Activated CD4-positive, alpha-beta T cell treated with anti-CD3 and anti-CD28 coated beads, Interleukin-2, amount 10 ng/mL, durations not matched to agents 7 days and 5 days (primary cell): ENCODE data around the gene RUVBL1. TPM values are rescaled to one million over a fixed set of nuclear protein-coding genes. Genes with fewer than 3 reads are reported as not detected.
A peak's percentile ranks its signal among the peaks of the same experiment; 100 is the strongest.

Source experiments
- CTCF ChIA-PET: fragments of 350-600 bp; sonication (Branson Sonifier 250); formaldehyde crosslinking; loops from one replicate; lab custom pipeline; 2021; ENCODE audit warnings: antibody characterized with exemption; lab: Charles Lee
- POLR2A ChIA-PET: fragments of 350-600 bp; sonication (Branson Sonifier 250); formaldehyde crosslinking; loops from one replicate; lab custom pipeline; 2021; ENCODE audit warnings: antibody characterized with exemption; lab: Charles Lee
- DNase-seq: peaks from one replicate; pipeline ENCODE4 v3.0.0-alpha.2; 2020
- H3K27ac Mint-ChIP-seq: one replicate; pipeline ENCODE4 v1.8.0; 2021; ENCODE audit warnings: mild to moderate bottlenecking, moderate library complexity, mixed read lengths
- H3K27me3 Mint-ChIP-seq: one replicate; pipeline ENCODE4 v1.8.0; 2021; ENCODE audit warnings: mixed read lengths
- H3K36me3 Mint-ChIP-seq: one replicate; pipeline ENCODE4 v1.8.0; 2021; ENCODE audit warnings: low read depth, mixed read lengths
- H3K4me1 Mint-ChIP-seq: one replicate; pipeline ENCODE4 v1.8.0; 2021; ENCODE audit warnings: mixed read lengths
- H3K4me3 Mint-ChIP-seq: one replicate; pipeline ENCODE4 v1.8.0; 2021; ENCODE audit warnings: mild to moderate bottlenecking, moderate library complexity, mixed read lengths
- H3K9me3 Mint-ChIP-seq: one replicate; pipeline ENCODE4 v1.8.0; 2021; ENCODE audit warnings: mixed read lengths
- total RNA-seq, 2 experiments: library from RNA; stranded (reverse); gene quantifications; one replicate each; pipeline ENCODE4 v1.2.3, GENCODE V29; 2021

RUVBL1 gene
- total RNA-seq, 2 experiments from 2014 or later: 58.3 to 58.7 TPM

- Mint-ChIP-seq H3K27ac (no peak overlapping the region), H3K36me3 (peaks cover 3% of the 10 kb centered on the region), H3K4me3 (no peak overlapping the region), H3K27me3 (peaks cover 2% of the 10 kb centered on the region), H3K4me1 (peaks cover 22% of the 10 kb centered on the region), H3K9me3 (no peaks in the 10 kb centered on the region)
- DNase-seq: no peak
- ChIA-PET CTCF (interaction anchor here (1.7 kb wide), 1 partner anchor 17 kb away, joined by 4 read pairs; no protein-coding TSS in a partner anchor), POLR2A (no interaction called here)
Observed at GRCh38 chr3:128127236-128127635, 3.6 kb upstream of the RUVBL1 start.

DNA sequence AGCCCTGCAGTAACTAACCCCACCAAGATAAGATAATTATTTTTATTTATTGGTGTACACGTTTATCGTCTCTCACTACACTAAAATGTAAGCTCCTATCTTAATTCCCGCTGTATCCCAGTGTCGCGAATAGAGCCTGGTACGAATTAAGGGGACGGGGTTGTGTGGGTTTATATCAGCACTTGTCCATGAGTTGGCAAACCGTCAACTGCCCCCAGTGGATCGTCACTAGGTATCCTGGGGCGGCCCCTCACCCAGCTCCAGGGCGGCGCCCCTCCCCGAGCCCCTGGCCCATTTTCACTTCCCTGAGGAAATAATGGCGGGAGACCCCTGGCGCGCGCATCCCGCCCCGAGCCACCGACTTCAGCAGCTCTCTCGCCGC, 465 bp downstream of the RUVBL1 start:
- Mint-ChIP-seq H3K4me1 (peaks cover 34% of the 10 kb centered on the region), H3K4me3 (peak overlapping the region; percentile 99), H3K36me3 (peaks cover 18% of the 10 kb centered on the region), H3K27ac (peak overlapping the region; percentile 95), H3K9me3 (no peaks in the 10 kb centered on the region), H3K27me3 (no peaks in the 10 kb centered on the region)
- ChIA-PET POLR2A (interaction anchor here (0.6 kb wide), 1 partner anchor 993 kb away, joined by 3 read pairs; no protein-coding TSS in a partner anchor), CTCF (interaction anchor here (0.8 to 2.8 kb wide), 11 partner anchors 9 to 54 kb away, joined by 3 to 21 read pairs (median 3); no protein-coding TSS in a partner anchor)
- no peak for DNase-seq

DNA sequence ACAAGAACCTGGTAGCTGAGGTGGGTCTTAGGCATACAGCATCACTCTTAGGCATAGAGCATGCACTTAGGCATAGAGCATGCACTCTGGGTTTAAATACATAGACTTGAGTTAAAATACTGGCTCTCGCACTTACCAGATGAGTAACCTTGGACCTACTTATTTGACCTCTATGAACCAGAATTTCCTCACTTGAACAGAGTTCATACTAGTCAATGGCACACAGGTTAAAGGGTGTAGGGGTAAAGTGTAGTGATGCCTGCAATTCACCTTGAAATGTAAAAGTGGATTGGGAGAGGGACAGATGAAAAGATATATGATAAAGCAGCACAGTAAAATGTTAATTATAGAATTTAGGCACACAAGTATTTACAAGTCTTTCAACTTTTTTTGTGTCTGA, 1.6 kb downstream of the RUVBL1 start:
- no peaks in the 10 kb centered on the region for H3K9me3 Mint-ChIP-seq
- H3K4me1 Mint-ChIP-seq: peaks cover 38% of the 10 kb centered on the region
- peak overlapping the region; percentile 99 for H3K4me3 Mint-ChIP-seq
- POLR2A ChIA-PET: no interaction called here
- H3K27me3 Mint-ChIP-seq: no peaks in the 10 kb centered on the region
- CTCF ChIA-PET: interaction anchor here (0.8 to 2.8 kb wide), 5 partner anchors 11 to 46 kb away, joined by 3 to 21 read pairs (median 5); no protein-coding TSS in a partner anchor
- H3K27ac Mint-ChIP-seq: no peak overlapping the region
- DNase-seq: no peak
- H3K36me3 Mint-ChIP-seq: peaks cover 27% of the 10 kb centered on the region

GRCh38 chr3:128113817-128114794, 9.5 kb downstream of the RUVBL1 start:
- H3K27ac Mint-ChIP-seq: peak overlapping the region; percentile 60
- peak overlapping the region; percentile 40 for H3K4me3 Mint-ChIP-seq
- POLR2A ChIA-PET: no interaction called here
- H3K36me3 Mint-ChIP-seq: peaks cover 57% of the 10 kb centered on the region
- CTCF ChIA-PET: interaction anchor here (0.6 to 1.5 kb wide), 5 partner anchors 10 to 521 kb away, joined by 3 to 6 read pairs (median 4); partner anchors contain the start of gene RUVBL1
- H3K9me3 Mint-ChIP-seq: no peaks in the 10 kb centered on the region
- H3K27me3 Mint-ChIP-seq: no peaks in the 10 kb centered on the region
- peaks cover 53% of the 10 kb centered on the region for H3K4me1 Mint-ChIP-seq
- no peak for DNase-seq

DNA sequence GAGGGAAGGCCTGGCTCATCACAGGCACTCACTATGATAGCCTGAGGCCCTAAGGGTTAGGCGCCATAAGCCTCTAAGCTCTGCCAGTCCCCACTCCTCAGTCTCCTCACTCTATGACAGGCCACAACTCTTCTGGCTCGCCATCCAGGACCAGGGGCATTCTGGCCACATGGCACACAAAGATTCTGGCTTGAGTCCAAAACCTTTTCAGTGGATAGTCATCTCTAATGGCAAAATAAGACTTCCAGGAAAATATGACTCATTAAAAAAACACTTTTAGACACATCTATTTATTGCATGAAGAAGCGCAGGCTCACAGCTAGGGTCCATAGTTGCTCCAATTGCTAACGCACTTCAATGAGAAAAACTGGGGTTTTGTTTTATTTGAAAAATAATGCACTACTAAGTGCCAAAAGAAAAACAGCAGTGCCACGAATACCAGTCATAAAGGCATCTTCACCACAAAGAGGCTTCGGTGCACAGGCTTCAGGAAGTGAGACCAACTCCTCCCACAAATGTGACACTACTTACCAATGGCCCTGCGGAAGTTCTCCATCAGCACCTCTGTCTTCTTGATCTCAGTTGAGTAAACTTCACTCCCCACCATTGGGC, 11.1 kb downstream of the RUVBL1 start:
- Mint-ChIP-seq H3K4me1 (peaks cover 45% of the 10 kb centered on the region), H3K27me3 (no peaks in the 10 kb centered on the region), H3K36me3 (peaks cover 47% of the 10 kb centered on the region), H3K4me3 (peak overlapping the region; percentile 23), H3K27ac (peak overlapping the region; percentile 92), H3K9me3 (no peaks in the 10 kb centered on the region)
- DNase-seq: peak; percentile 64
- POLR2A ChIA-PET: no interaction called here
- CTCF ChIA-PET: interaction anchor here (0.8 to 2.0 kb wide), 4 partner anchors 11 to 21 kb away, joined by 3 to 7 read pairs (median 4); partner anchors contain the start of gene RUVBL1

DNA sequence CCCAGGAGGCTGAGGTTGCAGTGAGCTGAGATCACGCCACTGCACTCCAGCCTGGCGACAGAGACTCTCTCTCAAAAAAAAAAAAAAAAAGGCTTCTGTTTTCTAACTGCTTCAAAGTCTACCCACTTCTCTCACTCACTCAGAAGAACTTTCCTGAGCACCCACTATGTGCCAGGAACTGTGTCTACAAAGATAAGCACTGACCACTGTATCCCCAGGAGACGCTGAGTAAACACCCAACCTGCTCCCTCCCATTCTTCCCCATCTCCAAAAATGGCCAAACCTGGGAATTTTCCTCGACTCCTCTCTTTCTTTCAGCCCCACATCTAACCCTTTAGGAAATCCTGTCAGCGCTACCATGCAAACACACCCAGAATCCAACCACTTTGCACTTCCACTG, 12.5 kb downstream of the RUVBL1 start:
- ChIA-PET CTCF (interaction anchor here (0.7 to 2.5 kb wide), 4 partner anchors 13 to 870 kb away, joined by 3 to 12 read pairs (median 8); no protein-coding TSS in a partner anchor), POLR2A (no interaction called here)
- no peak for DNase-seq
- no peak overlapping the region for H3K4me3 Mint-ChIP-seq
- H3K4me1 Mint-ChIP-seq: peaks cover 47% of the 10 kb centered on the region
- peaks cover 45% of the 10 kb centered on the region for H3K36me3 Mint-ChIP-seq
- H3K27me3 Mint-ChIP-seq: no peaks in the 10 kb centered on the region
- H3K9me3 Mint-ChIP-seq: no peaks in the 10 kb centered on the region
- peak overlapping the region; percentile 92 for H3K27ac Mint-ChIP-seq

DNA sequence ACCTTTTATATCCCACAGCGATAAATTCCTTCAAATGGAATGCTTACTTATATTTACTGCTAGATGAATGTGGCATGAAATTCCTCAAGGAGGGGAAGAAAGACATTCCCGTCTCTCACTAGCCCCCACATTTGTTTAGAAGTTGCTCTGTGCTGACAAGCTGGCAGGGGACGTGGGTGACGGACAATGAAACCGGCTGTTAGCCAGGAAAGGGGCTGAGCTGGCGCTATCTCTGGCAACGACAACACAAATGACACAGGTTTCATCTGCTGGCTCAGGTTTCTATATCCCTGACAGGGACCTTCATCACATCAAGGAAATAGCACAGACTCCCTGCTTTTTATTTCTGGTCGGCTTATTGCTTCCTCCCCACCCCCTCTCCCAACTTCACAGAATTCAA, 15.8 kb downstream of the RUVBL1 start:
- Mint-ChIP-seq H3K27me3 (no peaks in the 10 kb centered on the region), H3K4me1 (peaks cover 21% of the 10 kb centered on the region), H3K4me3 (no peak overlapping the region), H3K9me3 (no peaks in the 10 kb centered on the region), H3K27ac (no peak overlapping the region), H3K36me3 (peaks cover 35% of the 10 kb centered on the region)
- POLR2A ChIA-PET: no interaction called here
- CTCF ChIA-PET: interaction anchor here (2.5 kb wide), 1 partner anchor 26 kb away, joined by 11 read pairs; no protein-coding TSS in a partner anchor
- DNase-seq: no peak

DNA sequence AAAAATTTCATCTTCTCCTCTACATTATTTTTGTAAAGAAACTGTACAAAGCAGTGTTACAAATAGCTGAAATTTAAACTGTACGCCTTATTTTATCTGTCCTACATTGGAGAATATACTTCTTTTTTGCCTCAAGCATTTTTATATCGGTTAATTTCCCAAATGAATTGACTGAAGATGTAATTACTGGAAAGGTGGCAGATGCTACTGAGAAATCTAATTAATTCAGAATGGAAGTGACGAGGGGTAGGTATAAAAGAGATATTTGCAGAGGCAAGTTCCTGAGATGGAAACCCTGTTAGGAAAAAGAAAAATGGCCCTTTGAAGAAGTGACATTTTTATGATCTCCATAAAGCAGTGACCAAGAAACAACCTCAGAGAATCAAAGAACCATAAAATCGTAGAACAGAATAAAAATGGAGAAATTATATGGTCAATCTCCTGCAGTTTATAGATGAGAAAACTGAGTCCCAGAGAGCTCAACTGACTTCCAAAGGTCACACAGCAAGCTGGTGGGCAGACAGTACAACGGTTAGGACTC, 20.4 kb downstream of the RUVBL1 start:
- Mint-ChIP-seq H3K9me3 (no peaks in the 10 kb centered on the region), H3K4me1 (peaks cover 7% of the 10 kb centered on the region), H3K4me3 (no peak overlapping the region), H3K36me3 (peaks cover 36% of the 10 kb centered on the region), H3K27me3 (no peaks in the 10 kb centered on the region), H3K27ac (no peak overlapping the region)
- DNase-seq: no peak
- ChIA-PET POLR2A (no interaction called here), CTCF (interaction anchor here (1.3 kb wide), 1 partner anchor 8 kb away, joined by 6 read pairs; no protein-coding TSS in a partner anchor)

DNA sequence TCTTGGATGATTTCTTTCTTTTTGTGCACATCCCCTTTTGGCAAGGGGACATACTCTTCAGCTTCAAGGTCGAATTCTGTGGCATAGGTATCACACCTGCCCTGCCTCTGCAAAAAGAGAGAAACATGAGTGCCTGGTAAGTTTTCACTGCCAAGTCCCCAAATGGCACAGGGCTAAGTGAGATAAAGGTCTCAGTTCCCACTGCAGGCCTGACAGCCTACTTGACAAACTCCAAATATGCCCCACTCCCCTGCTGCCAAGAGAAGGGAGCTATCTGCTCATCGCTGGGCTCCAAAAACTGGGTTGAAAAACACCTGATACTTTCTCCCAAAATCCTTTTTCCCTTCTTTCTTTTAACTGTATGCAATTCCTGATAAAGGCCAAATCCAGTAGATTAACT, 23.0 kb downstream of the RUVBL1 start:
- no peak for DNase-seq
- POLR2A ChIA-PET: no interaction called here
- peaks cover 5% of the 10 kb centered on the region for H3K4me1 Mint-ChIP-seq

GRCh38 chr3:128100161-128100560, 23.5 kb downstream of the RUVBL1 start:
- H3K4me1 Mint-ChIP-seq: peaks cover 8% of the 10 kb centered on the region
- H3K4me3 Mint-ChIP-seq: no peak overlapping the region
- peaks cover 46% of the 10 kb centered on the region for H3K36me3 Mint-ChIP-seq
- CTCF ChIA-PET: interaction anchor here (0.9 to 8.2 kb wide), 5 partner anchors 19 to 256 kb away, joined by 3 to 63 read pairs (median 3); no protein-coding TSS in a partner anchor
- POLR2A ChIA-PET: no interaction called here
- H3K9me3 Mint-ChIP-seq: no peaks in the 10 kb centered on the region
- no peak for DNase-seq
- H3K27ac Mint-ChIP-seq: no peak overlapping the region
- no peaks in the 10 kb centered on the region for H3K27me3 Mint-ChIP-seq

More for the DNA sequence above, 23.0 kb downstream of the RUVBL1 start:
- H3K27me3 Mint-ChIP-seq: no peaks in the 10 kb centered on the region
- no peaks in the 10 kb centered on the region for H3K9me3 Mint-ChIP-seq
- peaks cover 42% of the 10 kb centered on the region for H3K36me3 Mint-ChIP-seq
- CTCF ChIA-PET: interaction anchor here (0.9 to 8.2 kb wide), 5 partner anchors 18 to 255 kb away, joined by 3 to 63 read pairs (median 3); no protein-coding TSS in a partner anchor
- no peak overlapping the region for H3K4me3 Mint-ChIP-seq
- no peak overlapping the region for H3K27ac Mint-ChIP-seq

DNA sequence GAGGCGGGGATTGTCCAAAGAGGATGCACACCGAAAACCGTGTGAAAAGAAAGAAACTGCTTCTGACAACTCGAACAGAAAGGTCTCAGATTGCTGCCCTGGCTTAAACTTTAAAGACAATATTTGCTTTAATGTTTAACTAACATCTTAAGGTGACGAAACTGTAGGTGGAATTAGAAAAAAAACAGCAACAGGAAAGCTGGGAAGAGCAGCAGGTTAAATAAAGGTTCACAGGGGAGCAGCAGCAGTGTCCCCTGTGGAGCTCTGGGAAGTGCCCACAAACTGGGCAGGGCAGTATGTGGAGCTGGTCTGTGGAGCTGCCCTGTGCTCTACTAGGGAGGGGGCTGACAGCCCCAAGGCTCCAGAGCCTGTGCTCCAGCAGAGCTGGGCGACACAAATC, 25.4 kb downstream of the RUVBL1 start:
- CTCF ChIA-PET: interaction anchor here (1.3 to 8.2 kb wide), 3 partner anchors 12 to 35 kb away, joined by 3 to 63 read pairs (median 12); no protein-coding TSS in a partner anchor
- H3K27ac Mint-ChIP-seq: no peak overlapping the region
- H3K36me3 Mint-ChIP-seq: peaks cover 49% of the 10 kb centered on the region
- no peak overlapping the region for H3K4me3 Mint-ChIP-seq
- H3K27me3 Mint-ChIP-seq: no peaks in the 10 kb centered on the region
- no peaks in the 10 kb centered on the region for H3K9me3 Mint-ChIP-seq
- POLR2A ChIA-PET: no interaction called here
- no peak for DNase-seq
- peaks cover 20% of the 10 kb centered on the region for H3K4me1 Mint-ChIP-seq

GRCh38 chr3:128095222-128095703, 28.3 kb downstream of the RUVBL1 start:
- ChIA-PET CTCF (interaction anchor here (0.6 to 8.2 kb wide), 26 partner anchors 8 to 922 kb away, joined by 3 to 63 read pairs (median 4); partner anchors contain the start of gene RUVBL1), POLR2A (no interaction called here)
- Mint-ChIP-seq H3K27me3 (no peaks in the 10 kb centered on the region), H3K4me1 (peaks cover 20% of the 10 kb centered on the region), H3K27ac (no peak overlapping the region), H3K9me3 (no peaks in the 10 kb centered on the region), H3K4me3 (no peak overlapping the region), H3K36me3 (peaks cover 37% of the 10 kb centered on the region)
- peak; percentile 84 for DNase-seq
